Mesodermal cell (in vitro differentiated cells): ENCODE data around the gene FIGN. TPM values are rescaled to one million over a fixed set of nuclear protein-coding genes. Genes with fewer than 3 reads are reported as not detected.
A peak's percentile ranks its signal among the peaks of the same experiment; 100 is the strongest.

Experiments used
- H3K27ac ChIP-seq: 2 replicates; pipeline ENCODE4 v1.7.0; 2013; ENCODE audit warnings: mild to moderate bottlenecking, low read depth, low read length, moderate library complexity; ENCODE audit not compliant: severe bottlenecking
- H3K36me3 ChIP-seq: 2 replicates; pipeline ENCODE4 v1.7.1; 2013; ENCODE audit warnings: mild to moderate bottlenecking, low read length, moderate library complexity; ENCODE audit not compliant: control insufficient read depth, insufficient read depth
- H3K4me1 ChIP-seq: one replicate; pipeline ENCODE4 v1.7.1; 2013; ENCODE audit warnings: mild to moderate bottlenecking, low read length; ENCODE audit not compliant: insufficient read depth, control insufficient read depth, poor library complexity, severe bottlenecking
- H3K4me3 ChIP-seq: 2 replicates; pipeline ENCODE4 v1.7.0; 2013; ENCODE audit warnings: low read length, control low read depth, mild to moderate bottlenecking; ENCODE audit not compliant: insufficient read depth, poor library complexity, severe bottlenecking; ENCODE audit errors: extremely low read depth
- H3K9me3 ChIP-seq: 2 replicates; pipeline ENCODE4 v1.7.1; 2013; ENCODE audit warnings: mild to moderate bottlenecking, low read length, moderate library complexity; ENCODE audit not compliant: control insufficient read depth
- WGBS, 2 experiments: methylation state at CpG; one replicate each; pipeline ENCODE4 v1.1.5; 2013; ENCODE audit warnings: missing lambda C conversion rate in 2 of 2; ENCODE audit not compliant: insufficient coverage in 2 of 2; 5-methylcytosine and 5-hydroxymethylcytosine counted together
- polyA plus RNA-seq, 2 experiments: library from polyadenylated mRNA; stranded (reverse); fragments of 50-300 nt; gene quantifications; one replicate each; pipeline ENCODE4 v1.2.3, GENCODE V29; 2013

Gene FIGN, protein sequence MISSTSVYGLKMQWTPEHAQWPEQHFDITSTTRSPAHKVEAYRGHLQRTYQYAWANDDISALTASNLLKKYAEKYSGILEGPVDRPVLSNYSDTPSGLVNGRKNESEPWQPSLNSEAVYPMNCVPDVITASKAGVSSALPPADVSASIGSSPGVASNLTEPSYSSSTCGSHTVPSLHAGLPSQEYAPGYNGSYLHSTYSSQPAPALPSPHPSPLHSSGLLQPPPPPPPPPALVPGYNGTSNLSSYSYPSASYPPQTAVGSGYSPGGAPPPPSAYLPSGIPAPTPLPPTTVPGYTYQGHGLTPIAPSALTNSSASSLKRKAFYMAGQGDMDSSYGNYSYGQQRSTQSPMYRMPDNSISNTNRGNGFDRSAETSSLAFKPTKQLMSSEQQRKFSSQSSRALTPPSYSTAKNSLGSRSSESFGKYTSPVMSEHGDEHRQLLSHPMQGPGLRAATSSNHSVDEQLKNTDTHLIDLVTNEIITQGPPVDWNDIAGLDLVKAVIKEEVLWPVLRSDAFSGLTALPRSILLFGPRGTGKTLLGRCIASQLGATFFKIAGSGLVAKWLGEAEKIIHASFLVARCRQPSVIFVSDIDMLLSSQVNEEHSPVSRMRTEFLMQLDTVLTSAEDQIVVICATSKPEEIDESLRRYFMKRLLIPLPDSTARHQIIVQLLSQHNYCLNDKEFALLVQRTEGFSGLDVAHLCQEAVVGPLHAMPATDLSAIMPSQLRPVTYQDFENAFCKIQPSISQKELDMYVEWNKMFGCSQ
- 10.8 TPM for polyA plus RNA-seq (2013, experiment 1 of 2)
- polyA plus RNA-seq (2013, experiment 2 of 2) = 13.7 TPM

DNA sequence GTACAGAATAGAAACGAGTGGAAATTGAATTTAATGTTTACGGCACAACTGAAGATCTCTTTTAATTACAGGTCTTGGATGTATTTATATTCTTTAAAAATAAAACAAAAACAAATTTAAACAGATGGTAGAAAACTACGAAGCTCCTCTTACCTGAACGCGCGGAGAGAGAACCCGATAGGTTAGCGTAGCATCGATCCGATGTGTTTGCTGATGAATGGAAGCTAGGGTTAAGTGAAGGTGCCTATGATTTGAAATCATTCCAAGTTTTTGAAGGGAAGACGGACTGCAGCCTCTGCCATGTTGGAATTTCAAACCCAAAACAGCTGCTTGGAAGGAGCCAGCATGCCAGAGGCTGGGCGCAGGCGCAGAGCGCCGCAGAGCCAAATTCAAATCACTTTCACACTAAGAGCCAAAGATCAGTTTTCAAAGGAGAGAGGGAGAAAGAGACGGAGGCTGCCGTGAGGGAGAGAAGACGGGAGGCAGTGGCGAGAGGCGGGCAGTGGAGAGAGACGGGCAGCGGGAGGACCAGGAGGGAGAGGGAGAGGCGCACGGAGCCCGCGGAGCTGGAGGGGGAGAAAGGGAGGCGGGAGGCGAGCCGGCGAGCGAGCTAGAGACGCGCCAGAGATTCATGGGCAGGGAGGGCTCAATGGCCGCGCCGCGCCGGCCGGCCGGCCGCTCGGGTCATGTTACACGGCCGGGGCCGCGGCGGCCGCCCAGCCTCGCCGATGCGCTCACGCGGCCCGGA lies at the start of gene FIGN:
FIGN (minus strand) TSS at position 324 of the 748 bp plus-strand sequence. CDS start 1,081 bp downstream, outside the sequence.
- H3K4me3 ChIP-seq = peak within 1 kb of the TSS; percentile 71
- no peaks in the 10 kb centered on the region for H3K36me3 ChIP-seq
- H3K27ac ChIP-seq = peak within 1 kb of the TSS; percentile 97
- no peaks in the 10 kb centered on the region for H3K9me3 ChIP-seq
- peaks cover 19% of the 10 kb centered on the region for H3K4me1 ChIP-seq
- 0 to 2% methylated on average over 30 to 39 of the region's 54 CpGs for WGBS, 2 experiments

DNA sequence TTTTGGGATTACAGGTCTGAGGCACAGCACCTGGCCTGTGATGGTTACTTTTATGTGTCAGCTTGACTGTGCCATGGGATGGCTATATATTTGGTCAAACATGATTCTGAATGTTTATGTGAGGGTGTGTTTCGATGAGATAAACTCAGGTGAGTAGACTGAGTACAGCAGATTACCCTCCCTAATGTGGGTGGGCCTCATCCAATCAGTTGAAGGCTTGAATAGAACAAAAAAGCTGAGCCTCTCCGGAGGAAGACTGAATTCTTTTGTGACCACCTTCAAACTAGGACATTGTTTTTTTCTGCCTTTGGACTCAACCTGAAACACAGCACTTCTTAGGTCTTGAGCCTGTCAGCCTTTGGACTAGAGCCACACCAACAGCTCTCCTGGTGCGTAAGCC lies 49.4 kb upstream of the FIGN start:
- Histone ChIP-seq H3K4me1 (no peaks in the 10 kb centered on the region), H3K27ac (no peak overlapping the region), H3K36me3 (no peaks in the 10 kb centered on the region), H3K4me3 (no peak overlapping the region), H3K9me3 (no peaks in the 10 kb centered on the region)
- 95 to 100% methylated on average over 2 of the region's 3 CpGs for WGBS, 2 experiments

DNA sequence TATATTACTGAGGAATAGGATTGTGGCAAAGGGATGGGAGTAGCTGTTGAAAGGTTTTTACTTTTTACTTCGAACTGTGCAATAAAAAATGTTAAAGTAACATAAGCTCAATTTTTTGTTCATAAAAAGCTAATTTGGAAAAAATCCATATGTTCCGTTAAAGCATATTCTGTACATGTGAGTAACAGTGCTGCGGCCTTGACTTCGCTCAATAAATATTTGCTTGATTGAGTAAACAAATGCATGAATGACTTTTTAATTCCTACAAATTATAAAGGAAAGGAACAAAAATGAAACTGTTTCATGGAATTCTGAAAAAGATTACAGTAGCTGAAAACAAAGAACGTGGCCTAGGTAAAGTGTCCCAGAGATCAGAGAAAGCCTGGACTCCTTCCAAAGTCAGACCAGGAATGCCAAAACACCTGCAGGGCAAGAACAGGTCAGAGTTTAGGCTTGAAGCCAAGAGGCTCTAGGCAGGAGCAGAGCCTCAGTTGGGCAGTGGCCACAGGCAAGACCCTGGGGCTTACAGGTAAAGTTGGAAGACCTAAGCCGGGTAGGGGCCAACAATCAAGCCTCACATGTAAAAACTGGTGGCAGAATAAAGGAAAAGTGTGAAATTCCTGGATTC lies 44.3 kb upstream of the FIGN start:
- WGBS, 2 experiments = 89 to 90% methylated on average over 2 of the region's 6 CpGs
- H3K36me3 ChIP-seq = no peaks in the 10 kb centered on the region

DNA sequence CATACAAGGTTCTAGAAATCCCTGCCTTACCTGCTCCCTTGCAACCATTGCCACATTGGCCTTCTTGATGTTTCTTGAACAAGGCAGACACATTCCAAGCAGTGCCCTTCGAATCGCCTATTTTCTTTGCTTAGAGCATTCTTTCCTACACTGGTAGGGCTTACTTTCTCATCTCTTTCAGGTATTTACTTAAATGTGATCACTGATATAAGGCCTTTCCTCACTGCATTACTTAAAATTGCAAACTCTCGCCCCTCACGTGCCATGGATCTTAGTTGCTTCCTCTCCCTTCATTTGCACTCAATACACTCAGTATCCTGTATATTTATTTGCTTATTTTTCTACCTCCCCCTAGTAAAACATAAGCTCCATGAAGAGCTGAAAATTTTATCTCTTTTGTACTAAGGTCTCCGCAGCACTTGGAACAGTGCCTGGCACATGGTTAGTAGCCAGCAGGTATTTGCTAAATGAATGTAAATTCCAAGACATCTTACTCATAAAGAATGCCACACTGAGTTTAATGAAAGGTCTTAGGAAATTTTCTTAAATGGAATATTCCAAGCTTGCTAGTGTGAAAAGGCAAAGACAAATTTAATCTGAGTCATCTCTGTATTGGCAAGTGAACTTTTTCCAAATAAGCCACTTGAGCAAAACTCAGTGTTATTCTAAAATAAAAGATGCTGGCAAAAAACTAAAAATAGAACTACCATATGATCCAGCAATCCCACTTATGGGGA lies 42.4 kb upstream of the FIGN start:
- H3K9me3 ChIP-seq = no peaks in the 10 kb centered on the region
- H3K36me3 ChIP-seq = no peaks in the 10 kb centered on the region
- H3K4me1 ChIP-seq = peaks cover 4% of the 10 kb centered on the region
- no peak overlapping the region for H3K27ac ChIP-seq
- H3K4me3 ChIP-seq = no peak overlapping the region
- WGBS, 2 experiments = 88 to 94% methylated on average over 4 of the region's 5 CpGs

More for the DNA sequence above, 44.3 kb upstream of the FIGN start:
- Histone ChIP-seq H3K4me1 (peaks cover 4% of the 10 kb centered on the region), H3K4me3 (no peak overlapping the region), H3K9me3 (no peaks in the 10 kb centered on the region), H3K27ac (no peak overlapping the region)

DNA sequence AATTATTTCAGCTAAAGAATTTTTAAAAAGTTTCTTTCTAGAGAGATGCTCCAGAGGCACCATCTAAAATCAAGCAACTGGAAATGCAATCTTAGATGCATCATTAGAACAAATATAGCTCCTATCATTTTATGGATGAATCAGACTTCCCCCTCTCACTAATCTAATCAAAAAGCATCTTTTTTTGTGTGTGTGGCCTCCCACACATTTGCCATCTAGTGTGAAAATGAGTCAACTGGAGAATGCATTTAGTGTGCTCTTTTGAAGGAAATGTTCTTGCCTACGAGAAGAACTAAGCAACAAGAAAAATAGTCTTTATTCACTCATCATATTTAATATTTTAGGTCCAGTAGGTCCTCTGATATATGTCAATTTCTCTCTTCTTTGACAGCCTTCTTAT lies 39.5 kb upstream of the FIGN start:
- Histone ChIP-seq H3K9me3 (no peaks in the 10 kb centered on the region), H3K4me3 (no peak overlapping the region), H3K27ac (no peak overlapping the region), H3K36me3 (no peaks in the 10 kb centered on the region), H3K4me1 (peaks cover 15% of the 10 kb centered on the region)
- whole genome bisulfite sequencing, 2 experiments = no CpG with 5 or more reads among the region's 1 CpG

DNA sequence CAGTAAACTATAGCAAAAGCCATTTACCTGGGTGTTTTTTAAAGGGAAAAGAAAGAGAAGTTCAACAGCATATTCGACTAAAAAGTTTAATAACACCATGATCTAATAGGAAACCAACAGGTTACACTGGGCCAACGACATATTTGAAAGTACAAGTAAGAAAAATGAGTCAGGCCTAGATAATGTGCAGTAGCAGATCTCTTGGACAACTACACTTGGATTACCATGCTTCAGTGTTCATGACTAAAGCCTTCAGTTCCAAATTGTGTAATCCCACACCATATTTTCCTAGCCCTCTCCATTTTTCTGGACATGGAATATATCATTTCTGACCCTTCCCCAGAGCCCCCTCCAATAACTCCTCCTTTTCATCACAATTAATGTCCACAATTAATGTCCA lies 39.1 kb upstream of the FIGN start:
- Histone ChIP-seq H3K4me3 (no peak overlapping the region), H3K36me3 (no peaks in the 10 kb centered on the region), H3K27ac (no peak overlapping the region), H3K4me1 (peaks cover 15% of the 10 kb centered on the region), H3K9me3 (no peaks in the 10 kb centered on the region)
- 100% methylated on average over 1 of the region's 2 CpGs; no CpG with 5 or more reads in 1 of the 2 experiments for WGBS, 2 experiments

DNA sequence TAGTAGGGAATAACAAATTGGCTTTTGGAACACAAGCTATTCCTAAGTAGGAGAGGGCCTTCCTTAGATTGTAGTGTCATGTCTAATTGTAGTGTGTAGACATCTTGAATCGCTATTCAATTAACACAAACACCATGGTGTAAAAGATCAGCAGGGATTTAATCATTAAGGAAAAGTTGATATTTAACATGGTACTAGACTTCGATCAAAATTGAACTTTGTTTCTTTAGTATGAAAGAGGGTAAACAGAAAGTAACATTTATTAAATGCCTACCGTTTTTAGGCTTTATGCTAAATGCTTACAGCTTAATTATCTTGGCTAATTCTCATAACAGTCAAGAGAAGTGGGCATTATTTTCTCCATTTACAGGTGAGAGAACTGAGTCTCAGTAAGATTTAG lies 37.5 kb upstream of the FIGN start:
- Histone ChIP-seq H3K9me3 (no peaks in the 10 kb centered on the region), H3K36me3 (no peaks in the 10 kb centered on the region), H3K27ac (no peak overlapping the region), H3K4me1 (peaks cover 15% of the 10 kb centered on the region), H3K4me3 (no peak overlapping the region)
- WGBS, 2 experiments = 75% methylated on average over 1 of the region's 3 CpGs; no CpG with 5 or more reads in 1 of the 2 experiments

DNA sequence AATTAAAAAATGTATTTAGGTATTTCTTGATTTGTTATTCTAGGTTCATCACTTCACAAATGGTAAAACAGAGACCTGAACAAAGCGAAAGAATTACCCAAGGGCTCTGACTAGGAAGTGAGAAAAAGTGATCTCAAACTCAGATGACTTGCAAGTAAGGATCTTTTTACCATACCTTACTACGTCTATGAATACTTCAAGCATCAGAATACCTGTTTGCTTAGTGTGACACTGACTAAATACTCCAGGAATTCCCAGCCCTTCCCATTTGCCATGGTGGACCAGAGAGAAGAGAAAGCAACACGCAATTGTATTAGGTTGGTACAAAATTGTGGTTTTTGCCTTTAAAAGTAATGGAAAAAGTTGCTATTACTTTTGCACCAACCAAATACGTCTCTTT lies 35.8 kb upstream of the FIGN start:
- Histone ChIP-seq H3K27ac (no peak overlapping the region), H3K9me3 (no peaks in the 10 kb centered on the region), H3K36me3 (no peaks in the 10 kb centered on the region), H3K4me3 (no peak overlapping the region), H3K4me1 (peaks cover 11% of the 10 kb centered on the region)
- WGBS, 2 experiments = 100% methylated on average over 1 of the region's 4 CpGs

DNA sequence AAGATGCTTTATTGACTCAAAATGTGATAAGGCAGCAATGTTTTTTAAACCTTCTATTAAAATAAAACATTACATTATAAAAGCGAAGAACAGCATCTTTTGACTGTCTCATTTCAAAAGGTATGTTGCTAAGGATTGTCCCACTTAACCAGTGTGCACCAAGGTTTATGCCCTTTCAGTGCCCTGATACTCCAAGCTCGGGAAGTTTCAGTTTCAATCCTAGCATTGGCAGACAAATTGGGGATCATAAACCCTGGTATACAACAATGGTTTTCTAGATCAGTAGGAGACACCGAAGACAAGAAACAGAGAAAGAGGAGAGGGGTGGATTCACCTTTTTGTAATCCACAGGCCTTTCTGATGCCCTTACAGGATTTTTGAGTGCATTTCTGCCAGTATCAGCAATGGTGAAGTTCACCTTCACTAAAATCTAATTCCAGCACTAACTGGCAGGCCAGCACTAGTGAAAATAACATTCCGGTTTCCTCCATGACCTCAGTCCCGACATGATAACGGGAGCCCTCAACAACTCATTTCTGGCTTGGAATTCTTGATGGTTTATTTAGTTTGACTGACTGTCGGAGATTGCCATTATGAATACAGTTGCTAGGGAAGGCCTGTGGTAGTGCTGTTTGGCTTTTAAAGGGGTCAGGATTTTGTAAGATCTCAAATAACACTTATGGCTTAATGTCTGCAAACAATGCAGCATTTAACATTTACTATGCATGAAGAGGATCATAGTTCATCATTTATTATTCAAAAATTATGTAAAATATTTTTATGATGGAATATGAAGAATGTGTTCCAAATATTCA lies 33.3 kb upstream of the FIGN start:
- Histone ChIP-seq H3K27ac (no peak overlapping the region), H3K4me1 (peaks cover 11% of the 10 kb centered on the region), H3K9me3 (no peaks in the 10 kb centered on the region), H3K36me3 (no peaks in the 10 kb centered on the region), H3K4me3 (no peak overlapping the region)
- 88 to 93% methylated on average over 3 to 6 of the region's 7 CpGs for WGBS, 2 experiments
